ENCODE results near the gene CIAO1. TPM values are rescaled to one million over a fixed set of nuclear protein-coding genes. Genes with fewer than 3 reads are reported as not detected.

The CIAO1 gene
- polyA plus RNA-seq, 1 donor, result 42.5 TPM

Other genes with a start within 250 kb of the CIAO1 start
- gene GPAT2, start 231.3 kb upstream of the CIAO1 start, polyA plus RNA-seq (ENCODE audit: insufficient read length), result 5.6 TPM
- gene ADRA2B, start 149.7 kb upstream of the CIAO1 start, polyA plus RNA-seq (ENCODE audit: insufficient read length), result 2.1 TPM
- gene ASTL, start 127.7 kb upstream of the CIAO1 start, polyA plus RNA-seq (ENCODE audit: insufficient read length), result not detected
- 3.6 TPM for gene DUSP2, start 120.8 kb upstream of the CIAO1 start, polyA plus RNA-seq (ENCODE audit: insufficient read length)
- gene STARD7, start 57.4 kb upstream of the CIAO1 start, polyA plus RNA-seq (ENCODE audit: insufficient read length), result 105 TPM
- gene TMEM127, start 228 bp upstream of the CIAO1 start, polyA plus RNA-seq (ENCODE audit: insufficient read length), result 24.6 TPM
- gene SNRNP200, start 39.3 kb downstream of the CIAO1 start, polyA plus RNA-seq (ENCODE audit: insufficient read length), result 91.7 TPM
- gene ITPRIPL1, start 59.1 kb downstream of the CIAO1 start, polyA plus RNA-seq (ENCODE audit: insufficient read length), result 3.0 TPM
- gene NCAPH, start 69.5 kb downstream of the CIAO1 start, polyA plus RNA-seq (ENCODE audit: insufficient read length), result 6.9 TPM
- 0.19 TPM for gene NEURL3, start 239.1 kb downstream of the CIAO1 start, polyA plus RNA-seq (ENCODE audit: insufficient read length)